C4-2B (cell line): Measurements from ENCODE around the gene CFAP97D2.
"Not testable (repeated sequence)": the region's sequence is repeated elsewhere in the genome, so short reads cannot be mapped to it uniquely, and the experiment has no call there.

Experiments
- H3K27ac ChIP-seq: fragments of 450-650 bp; 2 replicates; pipeline ENCODE4 v1.5.1; 2017
- CTCF ChIP-seq: fragments of 450-650 bp; conservative IDR thresholded peaks from 2 replicates; pipeline ENCODE4 v1.5.1; 2017; ENCODE audit warnings: mild to moderate bottlenecking
- ZFX ChIP-seq: fragments of 450-650 bp; IDR thresholded peaks from 2 replicates; pipeline ENCODE4 v1.6.1; 2017

The CFAP97D2 gene

GRCh38 chr13:114164681-114165429 lies 14.2 kb upstream of the CFAP97D2 start:
- TF ChIP-seq ZFX, result no peak
- no peak for TF ChIP-seq CTCF
- no peak overlapping the region for H3K27ac ChIP-seq

GRCh38 chr13:114166381-114167131 lies 12.5 kb upstream of the CFAP97D2 start:
- H3K27ac ChIP-seq, result no peak overlapping the region
- TF ChIP-seq ZFX (no peak), CTCF (no peak)

GRCh38 chr13:114167426-114167825 lies 11.6 kb upstream of the CFAP97D2 start:
- H3K27ac ChIP-seq, result no peak overlapping the region

GRCh38 chr13:114167885-114168284 lies 11.2 kb upstream of the CFAP97D2 start:
- TF ChIP-seq ZFX, result no peak
- TF ChIP-seq CTCF, result no peak
- no peak overlapping the region for H3K27ac ChIP-seq

More at GRCh38 chr13:114167426-114167825, 11.6 kb upstream of the CFAP97D2 start:
- TF ChIP-seq ZFX (no peak), CTCF (no peak)

- H3K27ac ChIP-seq, result no peak overlapping the region
These were observed 5.8 kb upstream of the CFAP97D2 start for GRCh38 chr13:114173272-114173671.

GRCh38 chr13:114173745-114174144 lies 5.3 kb upstream of the CFAP97D2 start:
- H3K27ac ChIP-seq, result no peak overlapping the region
- TF ChIP-seq CTCF (no peak), ZFX (no peak)

More at GRCh38 chr13:114173272-114173671, 5.8 kb upstream of the CFAP97D2 start:
- TF ChIP-seq CTCF (no peak), ZFX (no peak)

GRCh38 chr13:114174529-114174961 lies 4.5 kb upstream of the CFAP97D2 start:
- no peak overlapping the region for H3K27ac ChIP-seq
- TF ChIP-seq ZFX (no peak), CTCF (no peak)

- not testable (repeated sequence) for H3K27ac ChIP-seq
These were observed 2.6 kb upstream of the CFAP97D2 start for GRCh38 chr13:114176359-114176902.
